HepG2 (cell line): ENCODE results near the gene GPR39. TPM values are rescaled to one million over a fixed set of nuclear protein-coding genes. Genes with fewer than 3 reads are reported as not detected.

Experiments used
- ATAC-seq: fragments of 200-7000 bp; cut with Tn5 transposase; 3 replicates; pipeline ENCODE4 v1.9.1; 2020; ENCODE audit warnings: mild to moderate bottlenecking, moderate library complexity
- BruUV-seq: library from RNA; stranded (reverse); fragments of 400-500 nt; replicated peaks from 2 replicates; lab custom pipeline; 2021; lab: Mats Ljungman, UMichigan
- CTCF ChIA-PET: fragments of 300-600 bp; formaldehyde crosslinking; extraction: SDS; loops from one replicate; lab custom pipeline; 2021; ENCODE audit warnings: low total read pairs, inconsistent platforms, low intra/inter-chr PET ratio; lab: Yijun Ruan, JAX
- POLR2A ChIA-PET: fragments of 350-600 bp; sonication (Branson Sonifier 250); formaldehyde crosslinking; loops from one replicate; lab custom pipeline; 2020; ENCODE audit warnings: antibody characterized with exemption, inconsistent platforms; lab: Yijun Ruan, JAX
- DNase-seq: peaks from one replicate; pipeline ENCODE4 v3.0.0-alpha.2; 2015; ENCODE audit warnings: low spot score
- FAIRE-seq: peaks from 3 replicates; lab custom pipeline; 2011; peaks lifted over from hg19 to GRCh38; lab: Jason Lieb, UNC
- H2AFZ ChIP-seq: one replicate; pipeline ENCODE4 v1.6.1; 2011; ENCODE audit warnings: low read length, inconsistent platforms
- H3K27ac ChIP-seq: fragments of 300-600 bp; 3 replicates; pipeline ENCODE4 v1.8.0; 2011; ENCODE audit warnings: mixed run types, mild to moderate bottlenecking, mixed read lengths, low read length, inconsistent platforms; ENCODE audit not compliant: insufficient read depth; ENCODE audit errors: extremely low read length
- H3K27me3 ChIP-seq, 2 experiments: fragments of 200-600 bp in 1 of 2; 2 replicates in 1 of 2; 3 replicates in 1 of 2; pipeline versions ENCODE4 v1.6.0 to v1.8.0; 2011; ENCODE audit warnings: low read length in 2 of 2, mild to moderate bottlenecking in 2 of 2, moderate library complexity in 2 of 2, inconsistent platforms in 1 of 2; ENCODE audit not compliant: insufficient read depth in 2 of 2, control insufficient read depth in 1 of 2
- H3K36me3 ChIP-seq, 2 experiments: fragments of 200-600 bp in 1 of 2; replicated peaks in 1 of 2; 2 replicates in 1 of 2; 3 replicates in 1 of 2; pipeline versions ENCODE4 v1.5.1 to v1.8.0; 2011; ENCODE audit warnings: low read length in 2 of 2, inconsistent platforms in 1 of 2; ENCODE audit not compliant: insufficient read depth in 2 of 2, control insufficient read depth in 1 of 2
- H3K4me1 ChIP-seq: 2 replicates; pipeline ENCODE4 v1.5.1; 2012; ENCODE audit warnings: low read length, inconsistent platforms; ENCODE audit not compliant: insufficient read depth
- H3K4me2 ChIP-seq: 2 replicates; pipeline ENCODE4 v1.6.0; 2011; ENCODE audit warnings: low read depth, low read length, inconsistent platforms
- H3K4me3 ChIP-seq, 3 experiments: fragments of 200-600 bp in 1 of 3; sonication (generic), shearing (Covaris generic) in 1 of 3; replicated peaks in 1 of 3; 2 replicates each; pipeline ENCODE4 v1.5.1; 2011 to 2016; ENCODE audit warnings: low read length in 3 of 3, inconsistent platforms in 2 of 3, low read depth in 2 of 3, mild to moderate bottlenecking in 2 of 3, control low read depth in 1 of 3, mixed read lengths in 1 of 3; ENCODE audit not compliant: insufficient read depth in 1 of 3
- H3K79me2 ChIP-seq: one replicate; pipeline ENCODE4 v1.6.1; 2011; ENCODE audit warnings: low read length, inconsistent platforms; ENCODE audit not compliant: insufficient read depth
- H3K9ac ChIP-seq: 2 replicates; pipeline ENCODE4 v1.6.0; 2011; ENCODE audit warnings: mild to moderate bottlenecking, low read depth, low read length, inconsistent platforms; ENCODE audit not compliant: insufficient read depth
- H3K9me3 ChIP-seq: 2 replicates; pipeline ENCODE4 v1.5.1; 2012; ENCODE audit warnings: mild to moderate bottlenecking, low read length
- H4K20me1 ChIP-seq: 2 replicates; pipeline ENCODE4 v1.6.0; 2011; ENCODE audit warnings: inconsistent platforms, mild to moderate bottlenecking, low read length, moderate library complexity; ENCODE audit not compliant: insufficient read depth
- HNF1B ChIP-seq: sonication (generic); formaldehyde crosslinking; IDR thresholded peaks from 2 replicates; pipeline ENCODE4 v1.5.1; 2020; ENCODE audit warnings: mild to moderate bottlenecking, moderate library complexity, missing genetic modification reagents
- IRF1 ChIP-seq: sonication (generic); formaldehyde crosslinking; IDR thresholded peaks from 2 replicates; pipeline ENCODE4 v1.4.0; 2020; ENCODE audit warnings: low read depth, mild to moderate bottlenecking, missing genetic modification reagents
- KLF11 ChIP-seq: IDR thresholded peaks from 2 replicates; pipeline ENCODE4 v1.6.1; 2016; ENCODE audit warnings: missing compliant biosample characterization
- KLF12 ChIP-seq: sonication (generic); formaldehyde crosslinking; IDR thresholded peaks from 2 replicates; pipeline ENCODE4 v1.4.0; 2020; ENCODE audit warnings: missing genetic modification reagents, borderline replicate concordance
- KLF6 ChIP-seq: IDR thresholded peaks from 2 replicates; pipeline ENCODE4 v1.8.0; 2016; ENCODE audit warnings: missing biosample characterization, missing genetic modification reagents
- MXI1 ChIP-seq: IDR thresholded peaks from 3 replicates; pipeline ENCODE4 v1.6.1; 2012; ENCODE audit warnings: low read depth, low read length, inconsistent platforms, borderline replicate concordance
- NFYB ChIP-seq: sonication (generic); formaldehyde crosslinking; IDR thresholded peaks from 2 replicates; pipeline ENCODE4 v1.4.0; 2020; ENCODE audit warnings: missing genetic modification reagents
- RBAK ChIP-seq: sonication (generic); formaldehyde crosslinking; IDR thresholded peaks from 2 replicates; pipeline ENCODE4 v1.5.1; 2020; ENCODE audit warnings: mild to moderate bottlenecking, missing genetic modification reagents
- TBL1XR1 ChIP-seq: fragments of 150-350 bp; IDR thresholded peaks from 2 replicates; pipeline ENCODE4 v1.6.1; 2014; ENCODE audit warnings: borderline replicate concordance, low read length; ENCODE audit not compliant: partially characterized antibody
- ZBTB39 ChIP-seq: sonication (generic); formaldehyde crosslinking; IDR thresholded peaks from 2 replicates; pipeline ENCODE4 v1.5.0; 2020; ENCODE audit warnings: missing genetic modification reagents
- ZNF234 ChIP-seq: sonication (generic); formaldehyde crosslinking; conservative IDR thresholded peaks from 2 replicates; pipeline ENCODE4 v1.5.1; 2020; ENCODE audit warnings: mild to moderate bottlenecking, missing genetic modification reagents
- ZNF329 ChIP-seq: sonication (generic); formaldehyde crosslinking; IDR thresholded peaks from 2 replicates; pipeline ENCODE4 v1.9.0; 2021; ENCODE audit warnings: low read depth, mild to moderate bottlenecking, missing genetic modification reagents
- ZNF430 ChIP-seq: sonication (generic); formaldehyde crosslinking; IDR thresholded peaks from 2 replicates; pipeline ENCODE4 v1.9.0; 2021; ENCODE audit warnings: mild to moderate bottlenecking, missing genetic modification reagents
- ZNF598 ChIP-seq: sonication (generic); formaldehyde crosslinking; IDR thresholded peaks from 2 replicates; pipeline ENCODE4 v1.5.1; 2020; ENCODE audit warnings: mild to moderate bottlenecking, missing genetic modification reagents, borderline replicate concordance
- ZNF670 ChIP-seq: sonication (generic); formaldehyde crosslinking; IDR thresholded peaks from 2 replicates; pipeline ENCODE4 v1.8.0; 2022; ENCODE audit warnings: mild to moderate bottlenecking, missing genetic modification reagents, borderline replicate concordance
- ZNF850 ChIP-seq: sonication (generic); formaldehyde crosslinking; conservative IDR thresholded peaks from 2 replicates; pipeline ENCODE4 v1.9.0; 2021; ENCODE audit warnings: mild to moderate bottlenecking, missing genetic modification reagents
- WGBS: methylation state at CpG from one replicate; pipeline ENCODE4 v1.1.6; 2017; ENCODE audit warnings: low lambda C conversion rate; 5-methylcytosine and 5-hydroxymethylcytosine counted together
- in situ Hi-C: cut with HindIII; loops from 2 replicates; pipeline ENCODE4 v1.10.0; 2017; ENCODE audit warnings: low pct_unique_long_range_greater_than_20kb; ENCODE audit not compliant: extremely low pct_ligation_motif_present
- intact Hi-C: fragments of 100-400 bp; cut with micrococcal nuclease; formaldehyde crosslinking; loops from one replicate; pipeline ENCODE4 v1.10.0; 2022; ENCODE audit not compliant: unreplicated experiment
- polyA plus RNA-seq, 8 experiments: library from polyadenylated mRNA; depleted of rRNA in 3 of 8; stranded (reverse) in 7 of 8; unstranded in 1 of 8; fragments of >200 nt; fragmentation: Illumina TruSeq in 4 of 8; extraction: Trizol in 4 of 8; gene quantifications; 2 replicates each; pipeline versions ENCODE4 v1.2.1 to v1.2.3, GENCODE V29; 2011 to 2016; ENCODE audit warnings: low read depth in 4 of 8, missing spikeins in 1 of 8, mixed read lengths in 1 of 8; ENCODE audit not compliant: insufficient read depth in 1 of 8
- total RNA-seq, 5 experiments: library from RNA; depleted of rRNA; stranded (reverse); fragments of >200 nt; fragmentation: Illumina TruSeq; extraction: Trizol; gene quantifications; 2 replicates each; pipeline ENCODE4 v1.2.3, GENCODE V29; 2016; ENCODE audit warnings: low read depth in 1 of 5

Gene GPR39
- total and polyA plus RNA-seq, 2 of the 13 experiments (the other 11 are each of a cell fraction or from before 2014, with no cell fraction given), result 0.16 to 0.62 TPM

- no peak for FAIRE-seq
- no peaks in the 10 kb centered on the region for H3K27me3 ChIP-seq
Observed at GRCh38 chr2:132422736-132423135, 6.1 kb downstream of the GPR39 start.

More at GRCh38 chr2:132422736-132423135, 6.1 kb downstream of the GPR39 start:
- no peaks in the 10 kb centered on the region for H3K36me3 ChIP-seq
- intact Hi-C loops (no loop called here), in situ Hi-C loops (no loop called here)
- H4K20me1 ChIP-seq, result no peaks in the 10 kb centered on the region
- no peak overlapping the region for H3K27ac ChIP-seq
- no peak overlapping the region for H2AFZ ChIP-seq
- no peaks in the 10 kb centered on the region for H3K9me3 ChIP-seq
- H3K9ac ChIP-seq, result no peak overlapping the region
- ChIA-PET POLR2A (no interaction called here), CTCF (no interaction called here)
- no TSS peak for BruUV-seq
- no peak for TF ChIP-seq HNF1B (CRISPR knock-in tag)
- TF ChIP-seq KLF6 (CRISPR knock-in tag), result no peak
- TF ChIP-seq RBAK (CRISPR knock-in tag), result no peak
- TF ChIP-seq ZNF670, result no peak
- no peak for TF ChIP-seq MXI1
- no peak for TF ChIP-seq NFYB (CRISPR knock-in tag)
- no peak for TF ChIP-seq ZNF329
- no peak for TF ChIP-seq KLF12 (CRISPR knock-in tag)
- no peak for TF ChIP-seq ZNF598 (CRISPR knock-in tag)
- TF ChIP-seq ZBTB39 (CRISPR knock-in tag), result no peak
- no peak for TF ChIP-seq KLF11 (CRISPR knock-in tag)
- no peak for TF ChIP-seq ZNF850
- no peak for TF ChIP-seq ZNF430 (CRISPR knock-in tag)
- TF ChIP-seq IRF1 (CRISPR knock-in tag), result no peak
- TF ChIP-seq TBL1XR1, result no peak
- no peak for TF ChIP-seq ZNF234 (CRISPR knock-in tag)
- 77% methylated on average over 6 of the region's 6 CpGs for WGBS
- DNase-seq, result no peak
- ATAC-seq, result no peak
- no peak overlapping the region for H3K4me2 ChIP-seq
- peaks cover 25% of the 10 kb centered on the region for H3K4me1 ChIP-seq
- no peak overlapping the region for H3K4me3 ChIP-seq
- H3K79me2 ChIP-seq, result no peaks in the 10 kb centered on the region
